GM12878 (cell line): Measurements from ENCODE around the gene RTN4R. TPM values are rescaled to one million over a fixed set of nuclear protein-coding genes. Genes with fewer than 3 reads are reported as not detected.

Experiments
- ATAC-seq: fragments of 200-7000 bp; cut with Tn5 transposase; 3 replicates; pipeline ENCODE4 v1.9.1; 2020; ENCODE audit warnings: mild to moderate bottlenecking, moderate library complexity
- BruUV-seq: library from RNA; stranded (reverse); fragments of 400-500 nt; replicated peaks from 2 replicates; lab custom pipeline; 2021; lab: Mats Ljungman, UMichigan
- CTCF ChIA-PET: fragments of 300-600 bp; sonication (Branson Sonifier 250); formaldehyde crosslinking; extraction: SDS; loops from one replicate; lab custom pipeline; 2021; ENCODE audit warnings: inconsistent platforms; lab: Yijun Ruan, JAX
- POLR2A ChIA-PET: fragments of 350-600 bp; formaldehyde crosslinking; extraction: SDS; loops from one replicate; lab custom pipeline; 2021; ENCODE audit warnings: inconsistent platforms; lab: Charles Lee
- RAD21 ChIA-PET: fragments of 300-600 bp; sonication (Branson Sonifier 250); formaldehyde crosslinking; loops from one replicate; lab custom pipeline; 2023; ENCODE audit warnings: antibody characterized with exemption; ENCODE audit not compliant: unreplicated experiment; lab: Charles Lee
- SMC1A ChIA-PET: fragments of 300-600 bp; sonication (Branson Sonifier 250); formaldehyde crosslinking; loops from one replicate; lab custom pipeline; 2023; ENCODE audit not compliant: unreplicated experiment, uncharacterized antibody; lab: Charles Lee
- DNase-seq: peaks from one replicate; pipeline ENCODE4 v3.0.0-alpha.2; 2011; ENCODE audit warnings: low read depth, low spot score
- FAIRE-seq: peaks from 3 replicates; lab custom pipeline; 2011; peaks lifted over from hg19 to GRCh38; lab: Jason Lieb, UNC
- H2AFZ ChIP-seq: 2 replicates; pipeline ENCODE4 v1.6.0; 2011; ENCODE audit warnings: low read depth, low read length, control low read depth; ENCODE audit not compliant: control insufficient read depth
- H3K27ac ChIP-seq: 2 replicates; pipeline ENCODE4 v1.5.1; 2011; ENCODE audit warnings: control low read depth; ENCODE audit not compliant: control insufficient read depth, insufficient read depth
- H3K27me3 ChIP-seq, 2 experiments: replicated peaks in 1 of 2; 2 replicates each; pipeline versions ENCODE4 v1.6.0 to v1.6.1; 2011; ENCODE audit warnings: low read length in 1 of 2; ENCODE audit not compliant: control insufficient read depth in 2 of 2, insufficient read depth in 2 of 2
- H3K36me3 ChIP-seq, 2 experiments: 2 replicates each; pipeline ENCODE4 v1.5.1; 2011; ENCODE audit warnings: low read length in 1 of 2; ENCODE audit not compliant: control insufficient read depth in 2 of 2, insufficient read depth in 2 of 2
- H3K4me1 ChIP-seq: 2 replicates; pipeline ENCODE4 v1.6.1; 2011; ENCODE audit warnings: mild to moderate bottlenecking, low read length, moderate library complexity, mixed read lengths; ENCODE audit not compliant: control insufficient read depth, insufficient read depth
- H3K4me2 ChIP-seq: 2 replicates; pipeline ENCODE4 v1.6.0; 2011; ENCODE audit warnings: control low read depth; ENCODE audit not compliant: control insufficient read depth, insufficient read depth
- H3K4me3 ChIP-seq: fragments of 200-600 bp; sonication (generic); 2 replicates; pipeline ENCODE4 v1.5.1; 2016
- H3K79me2 ChIP-seq: 2 replicates; pipeline ENCODE4 v1.6.0; 2011; ENCODE audit warnings: low read length; ENCODE audit not compliant: control insufficient read depth, insufficient read depth
- H3K9ac ChIP-seq: 2 replicates; pipeline ENCODE4 v1.8.0; 2011; ENCODE audit warnings: low read length, control low read depth, mixed read lengths; ENCODE audit not compliant: control insufficient read depth, insufficient read depth
- H3K9me3 ChIP-seq: replicated peaks from 3 replicates; pipeline ENCODE4 v1.5.1; 2011; ENCODE audit warnings: mild to moderate bottlenecking, low read length; ENCODE audit not compliant: control insufficient read depth, insufficient read depth
- H4K20me1 ChIP-seq: 2 replicates; pipeline ENCODE4 v1.6.0; 2011; ENCODE audit not compliant: control insufficient read depth, insufficient read depth
- CEBPZ ChIP-seq: fragments of 150-350 bp; IDR thresholded peaks from 2 replicates; pipeline ENCODE4 v1.6.1; 2016; ENCODE audit warnings: low read depth, low read length
- MEF2B ChIP-seq: fragments of 450-650 bp; IDR thresholded peaks from 2 replicates; pipeline ENCODE4 v1.6.1; 2018; ENCODE audit warnings: mild to moderate bottlenecking, moderate library complexity; ENCODE audit not compliant: partially characterized antibody, poor library complexity, severe bottlenecking
- MTA3 ChIP-seq: IDR thresholded peaks from 2 replicates; pipeline ENCODE4 v1.6.1; 2012; ENCODE audit warnings: low read length, inconsistent platforms, borderline replicate concordance
- PML ChIP-seq: IDR thresholded peaks from 2 replicates; pipeline ENCODE4 v1.6.1; 2012; ENCODE audit warnings: low read length, inconsistent platforms
- SIX5 ChIP-seq: IDR thresholded peaks from 2 replicates; pipeline ENCODE4 v1.6.1; 2011; ENCODE audit warnings: mild to moderate bottlenecking, low read depth, low read length, moderate library complexity; ENCODE audit not compliant: severe bottlenecking
- WGBS: methylation state at CpG from one replicate; pipeline ENCODE4 v1.1.6; 2016; ENCODE audit warnings: low lambda C conversion rate; ENCODE audit not compliant: insufficient replicate concordance, insufficient coverage; ENCODE audit errors: missing lambda C conversion rate; 5-methylcytosine and 5-hydroxymethylcytosine counted together
- in situ Hi-C: fragments of 300-500 bp; cut with MboI; formaldehyde crosslinking; loops from 9 replicates; pipeline ENCODE4 v1.14.3; 2018; ENCODE audit warnings: mixed read lengths
- intact Hi-C: fragments of 100-400 bp; cut with micrococcal nuclease; formaldehyde crosslinking; loops from one replicate; pipeline ENCODE4 v1.14.2; 2022; ENCODE audit not compliant: unreplicated experiment
- polyA plus RNA-seq, 11 experiments: library from polyadenylated mRNA; depleted of rRNA in 4 of 11; unstranded in 6 of 11; stranded (reverse) in 5 of 11; fragments of >200 nt; fragmentation: Nextera tagmentation in 4 of 11; fragmentation: Illumina TruSeq in 1 of 11; extraction: Ambion mirVana in 4 of 11; extraction: Trizol in 1 of 11; gene quantifications; 1 replicate in 1 of 11; 2 replicates in 10 of 11; pipeline versions ENCODE4 v1.2.1 to v1.2.3, GENCODE V29; 2011 to 2016; ENCODE audit warnings: inconsistent platforms in 2 of 11, missing spikeins in 2 of 11, low read depth in 1 of 11
- total RNA-seq, 4 experiments: library from RNA; depleted of rRNA in 3 of 4; stranded (reverse); fragments of >200 nt in 3 of 4; fragmentation: Illumina TruSeq in 1 of 4; extraction: Trizol in 1 of 4; gene quantifications; 2 replicates each; pipeline versions ENCODE4 v1.2.1 to v1.2.3, GENCODE V29; 2013 to 2021

Gene RTN4R
- total and polyA plus RNA-seq, 10 of the 15 experiments (the other 5 are each of a cell fraction or from before 2014, with no cell fraction given), result 0.03 to 1.0 (median 0.60) TPM; not detected in 2

GRCh38 chr22:20208713-20209310 lies 59.3 kb downstream of the RTN4R start:
- Histone ChIP-seq H3K27me3 (no peaks in the 10 kb centered on the region; a peak in 1 of 4 replicates), H3K4me3 (no peak overlapping the region), H3K9me3 (no peaks in the 10 kb centered on the region), H4K20me1 (no peaks in the 10 kb centered on the region), H3K27ac (no peak overlapping the region), H3K36me3 (no peaks in the 10 kb centered on the region), H3K4me2 (no peak overlapping the region), H3K9ac (no peak overlapping the region), H3K79me2 (peaks cover 6% of the 10 kb centered on the region), H3K4me1 (peaks cover 5% of the 10 kb centered on the region), H2AFZ (no peak overlapping the region)
- 72% methylated on average over 15 of the region's 15 CpGs for WGBS
- RAD21 ChIA-PET, result no interaction called here
- SMC1A ChIA-PET, result no interaction called here
- intact Hi-C loops, result no loop called here
- DNase-seq (no peak), FAIRE-seq (no peak), ATAC-seq (no peak)
- no TSS peak for BruUV-seq
- TF ChIP-seq CEBPZ (no peak), SIX5 (no peak), MEF2B (no peak), MTA3 (no peak), PML (no peak)
- POLR2A ChIA-PET, result no interaction called here
- CTCF ChIA-PET, result interaction anchor here (1.0 kb wide), 1 partner anchor 51 kb away, joined by 3 read pairs; no protein-coding TSS in a partner anchor
- in situ Hi-C loops, result no loop called here
